ENCODE results near the gene SLC26A11. TPM values are rescaled to one million over a fixed set of nuclear protein-coding genes. Genes with fewer than 3 reads are reported as not detected.

The SLC26A11 gene
- total RNA-seq, 2 experiments from 2014 or later = 1.6 to 1.7 TPM

DNA sequence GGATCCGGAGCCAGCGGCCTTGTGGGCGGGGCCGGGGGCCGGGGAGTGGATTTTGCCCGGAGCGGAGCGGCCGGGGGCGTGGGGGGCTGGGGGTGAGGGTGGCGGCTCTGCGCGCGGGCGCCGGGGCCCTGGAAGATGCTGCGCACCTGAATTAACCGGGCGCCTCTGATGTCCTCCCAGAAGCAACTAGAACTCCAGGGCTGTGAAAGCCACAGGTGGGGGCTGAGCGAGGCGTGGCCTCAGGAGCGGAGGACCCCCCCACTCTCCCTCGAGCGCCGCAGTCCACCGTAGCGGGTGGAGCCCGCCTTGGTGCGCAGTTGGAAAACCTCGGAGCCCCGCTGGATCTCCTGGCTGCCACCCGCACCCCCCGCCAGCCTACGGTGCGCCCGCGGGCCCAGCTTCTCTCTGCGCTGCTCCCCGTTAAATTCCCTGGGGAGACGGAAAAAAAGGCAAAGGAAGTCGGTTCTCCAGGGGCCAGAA lies 549 bp downstream of the SLC26A11 start:
- ChIA-PET CTCF (interaction anchor here (1.5 to 1.8 kb wide), 2 partner anchors 25 to 33 kb away, joined by 4 to 8 read pairs; no protein-coding TSS in a partner anchor), POLR2A (interaction anchor here (1.5 kb wide), 1 partner anchor 38 kb away, joined by 6 read pairs; no protein-coding TSS in a partner anchor)
- Mint-ChIP-seq H3K27me3 (no peaks in the 10 kb centered on the region), H3K9me3 (no peaks in the 10 kb centered on the region), H3K4me1 (ENCODE audit: low read depth) (peaks cover 30% of the 10 kb centered on the region), H3K27ac (peak overlapping the region; percentile 30), H3K36me3 (ENCODE audit: low read depth) (peaks cover 8% of the 10 kb centered on the region), H3K4me3 (peak overlapping the region; percentile 59)
- DNase-seq (no peak), ATAC-seq (no peak)
- TF ChIP-seq, protein P1, sequence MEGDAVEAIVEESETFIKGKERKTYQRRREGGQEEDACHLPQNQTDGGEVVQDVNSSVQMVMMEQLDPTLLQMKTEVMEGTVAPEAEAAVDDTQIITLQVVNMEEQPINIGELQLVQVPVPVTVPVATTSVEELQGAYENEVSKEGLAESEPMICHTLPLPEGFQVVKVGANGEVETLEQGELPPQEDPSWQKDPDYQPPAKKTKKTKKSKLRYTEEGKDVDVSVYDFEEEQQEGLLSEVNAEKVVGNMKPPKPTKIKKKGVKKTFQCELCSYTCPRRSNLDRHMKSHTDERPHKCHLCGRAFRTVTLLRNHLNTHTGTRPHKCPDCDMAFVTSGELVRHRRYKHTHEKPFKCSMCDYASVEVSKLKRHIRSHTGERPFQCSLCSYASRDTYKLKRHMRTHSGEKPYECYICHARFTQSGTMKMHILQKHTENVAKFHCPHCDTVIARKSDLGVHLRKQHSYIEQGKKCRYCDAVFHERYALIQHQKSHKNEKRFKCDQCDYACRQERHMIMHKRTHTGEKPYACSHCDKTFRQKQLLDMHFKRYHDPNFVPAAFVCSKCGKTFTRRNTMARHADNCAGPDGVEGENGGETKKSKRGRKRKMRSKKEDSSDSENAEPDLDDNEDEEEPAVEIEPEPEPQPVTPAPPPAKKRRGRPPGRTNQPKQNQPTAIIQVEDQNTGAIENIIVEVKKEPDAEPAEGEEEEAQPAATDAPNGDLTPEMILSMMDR (IDR thresholded peaks at IDR 0.05) = no peak
- intact Hi-C loops (cut with micrococcal nuclease) = no loop called here

- Mint-ChIP-seq H3K27ac (peak overlapping the region; percentile 30), H3K4me1 (ENCODE audit: low read depth) (peaks cover 30% of the 10 kb centered on the region), H3K4me3 (peak overlapping the region; percentile 59), H3K36me3 (ENCODE audit: low read depth) (peaks cover 3% of the 10 kb centered on the region), H3K9me3 (no peaks in the 10 kb centered on the region), H3K27me3 (no peaks in the 10 kb centered on the region)
- POLR2A ChIA-PET = no interaction called here
- DNase-seq (no peak), ATAC-seq (no peak)
- intact Hi-C loops (cut with micrococcal nuclease) = no loop called here
- CTCF ChIA-PET = no interaction called here
- TF ChIP-seq, protein P1 (IDR thresholded peaks at IDR 0.05) = no peak
Measured at GRCh38 chr17:80221351-80222105, 1.3 kb downstream of the SLC26A11 start.

DNA sequence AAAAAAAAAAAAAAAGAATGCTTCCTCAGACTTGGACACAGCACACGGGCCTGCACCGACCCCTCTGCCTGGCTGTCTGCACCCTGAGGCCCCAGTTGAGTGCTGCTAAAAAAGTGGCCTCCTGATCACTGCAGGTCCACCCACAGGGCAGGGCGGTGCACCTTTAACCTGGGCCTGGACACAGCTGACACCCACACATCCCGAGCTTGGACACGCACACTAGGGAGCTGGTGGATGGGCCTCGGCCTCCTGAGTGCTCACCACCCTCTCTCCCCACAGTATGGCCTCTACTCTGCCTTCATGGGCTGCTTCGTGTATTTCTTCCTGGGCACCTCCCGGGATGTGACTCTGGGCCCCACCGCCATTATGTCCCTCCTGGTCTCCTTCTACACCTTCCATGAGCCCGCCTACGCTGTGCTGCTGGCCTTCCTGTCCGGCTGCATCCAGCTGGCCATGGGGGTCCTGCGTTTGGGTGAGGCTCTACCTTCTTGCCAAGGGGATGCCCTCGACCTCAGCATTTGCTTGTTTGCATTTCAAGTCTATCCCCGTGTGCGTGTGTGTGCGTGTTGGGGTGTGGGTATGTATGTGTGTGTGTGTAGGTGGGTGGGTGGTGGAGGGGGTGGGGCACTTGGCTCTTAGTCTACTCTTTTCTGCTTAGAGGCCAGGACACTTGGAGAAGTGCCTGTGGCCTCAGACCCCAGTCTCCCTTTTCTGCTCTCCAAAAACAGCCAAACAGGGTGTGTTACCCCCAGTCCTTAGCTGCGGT lies 2.3 kb downstream of the SLC26A11 start:
- ChIA-PET CTCF (interaction anchor here (0.6 kb wide), 1 partner anchor 172 kb away, joined by 3 read pairs; no protein-coding TSS in a partner anchor), POLR2A (no interaction called here)
- no peak overlapping the region for H3K4me3 Mint-ChIP-seq
- H3K27ac Mint-ChIP-seq = no peak overlapping the region
- ATAC-seq (no peak), DNase-seq (no peak)
- no peaks in the 10 kb centered on the region for H3K27me3 Mint-ChIP-seq
- peaks cover under 1% of the 10 kb centered on the region for H3K36me3 Mint-ChIP-seq (ENCODE audit: low read depth)
- H3K9me3 Mint-ChIP-seq = no peaks in the 10 kb centered on the region
- peaks cover 28% of the 10 kb centered on the region for H3K4me1 Mint-ChIP-seq (ENCODE audit: low read depth)
- TF ChIP-seq, protein P1 (IDR thresholded peaks at IDR 0.05) = no peak
- intact Hi-C loops (cut with micrococcal nuclease) = no loop called here

GRCh38 chr17:80223142-80223815 lies 3.1 kb downstream of the SLC26A11 start:
- POLR2A ChIA-PET = no interaction called here
- Mint-ChIP-seq H3K27ac (no peak overlapping the region), H3K36me3 (ENCODE audit: low read depth) (no peaks in the 10 kb centered on the region), H3K27me3 (no peaks in the 10 kb centered on the region), H3K4me1 (ENCODE audit: low read depth) (peaks cover 20% of the 10 kb centered on the region), H3K9me3 (no peaks in the 10 kb centered on the region), H3K4me3 (no peak overlapping the region)
- intact Hi-C loops (cut with micrococcal nuclease) = no loop called here
- DNase-seq (no peak), ATAC-seq (no peak)
- TF ChIP-seq, protein P1 (IDR thresholded peaks at IDR 0.05) = no peak
- CTCF ChIA-PET = interaction anchor here (0.6 kb wide), 1 partner anchor 171 kb away, joined by 3 read pairs; no protein-coding TSS in a partner anchor
